Body of pancreas (tissue), 4 donors: ENCODE measurements around the gene NFX1. TPM values are rescaled to one million over a fixed set of nuclear protein-coding genes. Genes with fewer than 3 reads are reported as not detected.

Experiments
- ATAC-seq: fragments of 150-250 bp; one replicate; pipeline ENCODE4 v1.9.1; 2016
- DNase-seq, 4 donors: peaks; one replicate each; pipeline ENCODE4 v3.0.0-alpha.2; 2019
- H3K27ac ChIP-seq, 4 donors: fragments of 200-600 bp; sonication (generic); 1 replicate in 3 of 4; 2 replicates in 1 of 4; pipeline versions ENCODE4 v1.5.1 to v1.6.1; 2016 to 2019; ENCODE audit warnings: mild to moderate bottlenecking in 1 of 4, mixed read lengths in 1 of 4, moderate library complexity in 1 of 4
- H3K27me3 ChIP-seq, 2 donors: fragments of 200-600 bp; sonication (generic); one replicate each; pipeline ENCODE4 v1.6.0; 2016; ENCODE audit warnings: mild to moderate bottlenecking in 1 of 2
- H3K36me3 ChIP-seq, 2 donors: fragments of 200-600 bp; sonication (generic); replicated peaks in 1 of 2; 2 replicates each; pipeline ENCODE4 v1.5.1; 2016; ENCODE audit warnings: low read depth in 2 of 2; ENCODE audit not compliant: insufficient read depth in 1 of 2
- H3K4me1 ChIP-seq: fragments of 200-600 bp; sonication (generic); one replicate; pipeline ENCODE4 v1.6.0; 2016
- H3K4me3 ChIP-seq, 2 donors: fragments of 200-600 bp; sonication (generic); 1 replicate in 1 of 2; 2 replicates in 1 of 2; pipeline ENCODE4 v1.5.1; 2016 to 2019
- H3K9me3 ChIP-seq, 3 donors: fragments of 200-600 bp; sonication (generic); 1 replicate in 2 of 3; 2 replicates in 1 of 3; pipeline ENCODE4 v1.5.1; 2016
- POLR2A ChIP-seq, 3 donors: fragments of 450-650 bp; IDR thresholded peaks; one replicate each; pipeline ENCODE4 v1.6.1; 2016; ENCODE audit warnings: antibody characterized with exemption in 3 of 3, mild to moderate bottlenecking in 2 of 3
- WGBS, 2 donors: methylation state at CpG; one replicate each; pipeline ENCODE4 v1.1.5; 2017; 5-methylcytosine and 5-hydroxymethylcytosine counted together
- intact Hi-C: fragments of 100-400 bp; cut with DNase I; formaldehyde crosslinking; loops from one replicate; pipeline ENCODE4 v1.15.1; 2023
- total RNA-seq, 2 donors: library from RNA; depleted of rRNA; stranded (reverse); fragments of >200 nt; gene quantifications; one replicate each; pipeline ENCODE4 v1.1.0, GENCODE V29; 2016
- TF ChIP-seq, protein P1 (sequence below), 7 experiments: fragments of 450-650 bp in 4 of 7; fragments of 200-600 bp in 3 of 7; sonication (generic) in 3 of 7; IDR thresholded peaks; one replicate each; pipeline ENCODE4 v1.5.1; 2016 to 2019; ENCODE audit warnings: antibody characterized with exemption in 7 of 7

NFX1 gene
- total RNA-seq, 2 donors from 2014 or later, result 22.1 to 26.4 TPM

DNA sequence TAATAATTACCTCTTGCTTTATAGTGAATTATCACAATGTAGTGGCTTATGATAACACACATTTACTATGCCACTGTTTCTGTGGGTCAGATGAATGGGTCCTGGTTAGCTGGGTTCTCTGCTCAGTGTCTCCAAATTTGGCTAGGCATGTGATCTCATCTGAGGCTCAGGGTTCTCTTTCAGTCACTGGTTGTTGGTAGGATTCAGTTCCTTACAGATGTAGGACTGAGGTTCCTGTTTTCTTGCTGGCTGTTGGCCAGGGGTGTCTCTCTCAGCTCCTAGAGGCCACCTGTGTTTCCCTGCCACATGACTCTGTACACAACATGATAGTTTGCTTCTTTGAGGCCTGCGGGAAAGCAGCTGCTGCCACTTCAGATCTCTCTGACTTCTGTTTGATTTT, 7.1 kb downstream of the NFX1 start:
- no peaks in the 10 kb centered on the region for H3K9me3 ChIP-seq
- H3K27ac ChIP-seq, result no peak overlapping the region
- H3K4me3 ChIP-seq, result no peak overlapping the region
- H3K36me3 ChIP-seq, result peaks cover under 1 to 13% of the 10 kb centered on the region in 2 donors
- TF ChIP-seq, protein P1, sequence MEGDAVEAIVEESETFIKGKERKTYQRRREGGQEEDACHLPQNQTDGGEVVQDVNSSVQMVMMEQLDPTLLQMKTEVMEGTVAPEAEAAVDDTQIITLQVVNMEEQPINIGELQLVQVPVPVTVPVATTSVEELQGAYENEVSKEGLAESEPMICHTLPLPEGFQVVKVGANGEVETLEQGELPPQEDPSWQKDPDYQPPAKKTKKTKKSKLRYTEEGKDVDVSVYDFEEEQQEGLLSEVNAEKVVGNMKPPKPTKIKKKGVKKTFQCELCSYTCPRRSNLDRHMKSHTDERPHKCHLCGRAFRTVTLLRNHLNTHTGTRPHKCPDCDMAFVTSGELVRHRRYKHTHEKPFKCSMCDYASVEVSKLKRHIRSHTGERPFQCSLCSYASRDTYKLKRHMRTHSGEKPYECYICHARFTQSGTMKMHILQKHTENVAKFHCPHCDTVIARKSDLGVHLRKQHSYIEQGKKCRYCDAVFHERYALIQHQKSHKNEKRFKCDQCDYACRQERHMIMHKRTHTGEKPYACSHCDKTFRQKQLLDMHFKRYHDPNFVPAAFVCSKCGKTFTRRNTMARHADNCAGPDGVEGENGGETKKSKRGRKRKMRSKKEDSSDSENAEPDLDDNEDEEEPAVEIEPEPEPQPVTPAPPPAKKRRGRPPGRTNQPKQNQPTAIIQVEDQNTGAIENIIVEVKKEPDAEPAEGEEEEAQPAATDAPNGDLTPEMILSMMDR (IDR thresholded peaks at IDR 0.05), result no peak
- intact Hi-C loops, result no loop called here
- peak; percentile 20 to 64 (median 58) for DNase-seq
- no peaks in the 10 kb centered on the region for H3K27me3 ChIP-seq
- no peak for ATAC-seq
- WGBS, 2 donors, result 21 to 31% methylated on average over 1 of the region's 1 CpG
- H3K4me1 ChIP-seq, result peaks cover 50% of the 10 kb centered on the region

DNA sequence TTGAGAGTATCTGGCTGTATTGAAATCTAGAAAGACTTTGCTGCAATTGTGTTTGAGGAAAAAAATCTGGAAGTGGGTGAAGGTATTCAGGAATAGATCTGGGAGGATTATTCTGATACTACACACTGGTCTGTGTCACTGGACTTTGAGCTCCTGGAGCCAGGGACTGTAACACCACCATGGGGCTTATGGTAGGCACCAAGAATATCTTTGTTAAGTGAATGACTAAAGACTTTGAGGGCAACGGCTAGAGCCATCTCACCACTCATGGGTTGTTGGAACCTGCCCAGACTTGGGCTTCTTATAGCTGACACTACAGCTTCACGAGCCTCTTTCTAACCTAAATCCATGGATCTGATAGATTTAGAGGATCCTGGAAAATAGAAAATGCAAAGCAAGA, 10.2 kb downstream of the NFX1 start:
- intact Hi-C loops, result loop anchor here (5.0 kb wide), 1 partner anchor 37 kb away; no protein-coding TSS in a partner anchor
- Histone ChIP-seq H3K4me3 (no peak overlapping the region), H3K27ac (no peak overlapping the region), H3K36me3 (peaks cover 12 to 32% of the 10 kb centered on the region in 2 donors), H3K9me3 (no peaks in the 10 kb centered on the region), H3K4me1 (peaks cover 32% of the 10 kb centered on the region), H3K27me3 (no peaks in the 10 kb centered on the region)
- whole genome bisulfite sequencing, 2 donors, result 90% methylated on average over 2 of the region's 2 CpGs
- TF ChIP-seq POLR2A (IDR thresholded peaks at IDR 0.05), result no peak
- TF ChIP-seq, protein P1 (IDR thresholded peaks at IDR 0.05), result no peak
- ATAC-seq, result no peak
- DNase-seq, result no peak

DNA sequence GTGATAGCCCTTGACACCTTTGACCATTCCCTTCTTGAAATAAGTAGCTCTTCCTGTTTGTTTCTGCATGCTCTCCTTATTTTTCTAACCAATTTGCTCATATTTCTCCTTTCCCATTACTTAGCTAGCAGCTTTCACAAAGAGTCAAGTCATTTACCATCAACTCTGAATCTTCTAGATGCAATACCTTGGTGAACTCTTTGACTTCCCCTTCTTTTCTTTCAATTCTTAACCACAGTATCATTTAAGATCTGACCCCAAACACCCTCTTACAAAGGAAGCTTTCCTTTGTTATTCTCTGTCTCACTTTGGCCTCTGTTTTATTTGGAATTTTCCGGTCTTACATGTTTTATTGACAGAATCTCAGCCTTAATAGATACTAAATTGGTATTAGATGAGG, 14.0 kb downstream of the NFX1 start:
- H3K27me3 ChIP-seq, result no peaks in the 10 kb centered on the region
- H3K9me3 ChIP-seq, result no peaks in the 10 kb centered on the region
- no peak for DNase-seq
- intact Hi-C loops, result loop anchor here (5.0 kb wide), 1 partner anchor 33 kb away; no protein-coding TSS in a partner anchor
- no peak for ATAC-seq
- H3K4me1 ChIP-seq, result peaks cover 2% of the 10 kb centered on the region
- 87 to 97% methylated on average over 1 of the region's 1 CpG for WGBS, 2 donors
- H3K36me3 ChIP-seq, result peaks cover 22 to 52% of the 10 kb centered on the region in 2 donors
- H3K4me3 ChIP-seq, result no peak overlapping the region
- H3K27ac ChIP-seq, result no peak overlapping the region
- no peak for TF ChIP-seq POLR2A (IDR thresholded peaks at IDR 0.05)
- TF ChIP-seq, protein P1 (IDR thresholded peaks at IDR 0.05), result no peak

- WGBS, 2 donors, result 94 to 98% methylated on average over 3 of the region's 3 CpGs
- H3K4me3 ChIP-seq, result no peak overlapping the region
- H3K27me3 ChIP-seq, result no peaks in the 10 kb centered on the region
- H3K9me3 ChIP-seq, result no peaks in the 10 kb centered on the region
- H3K4me1 ChIP-seq, result peaks cover 16% of the 10 kb centered on the region
- H3K27ac ChIP-seq, result no peak overlapping the region
- H3K36me3 ChIP-seq, result peaks cover 22 to 47% of the 10 kb centered on the region in 2 donors
- ATAC-seq, result no peak
- intact Hi-C loops, result no loop called here
- no peak for DNase-seq
- no peak for TF ChIP-seq POLR2A (IDR thresholded peaks at IDR 0.05)
- TF ChIP-seq, protein P1 (IDR thresholded peaks at IDR 0.05), result no peak
Observed at GRCh38 chr9:33306037-33306436, 15.7 kb downstream of the NFX1 start.

GRCh38 chr9:33307067-33307466, 16.8 kb downstream of the NFX1 start:
- ATAC-seq (no peak), DNase-seq (no peak)
- H3K4me3 ChIP-seq, result no peak overlapping the region
- intact Hi-C loops, result no loop called here
- H3K27me3 ChIP-seq, result no peaks in the 10 kb centered on the region
- no peak overlapping the region for H3K27ac ChIP-seq
- peaks cover 16% of the 10 kb centered on the region for H3K4me1 ChIP-seq
- 83 to 95% methylated on average over 1 of the region's 1 CpG for WGBS, 2 donors
- H3K36me3 ChIP-seq, result peaks cover 22 to 51% of the 10 kb centered on the region in 2 donors
- no peaks in the 10 kb centered on the region for H3K9me3 ChIP-seq
- TF ChIP-seq POLR2A (IDR thresholded peaks at IDR 0.05), result no peak
- TF ChIP-seq, protein P1 (IDR thresholded peaks at IDR 0.05), result no peak
